GM04503 (cell line): ENCODE results near the gene RAB40C.

ENCODE experiments used
- DNase-seq: peaks from one replicate; pipeline ENCODE4 v3.0.0-alpha.2; 2012; ENCODE audit warnings: low read depth

The RAB40C gene

DNA sequence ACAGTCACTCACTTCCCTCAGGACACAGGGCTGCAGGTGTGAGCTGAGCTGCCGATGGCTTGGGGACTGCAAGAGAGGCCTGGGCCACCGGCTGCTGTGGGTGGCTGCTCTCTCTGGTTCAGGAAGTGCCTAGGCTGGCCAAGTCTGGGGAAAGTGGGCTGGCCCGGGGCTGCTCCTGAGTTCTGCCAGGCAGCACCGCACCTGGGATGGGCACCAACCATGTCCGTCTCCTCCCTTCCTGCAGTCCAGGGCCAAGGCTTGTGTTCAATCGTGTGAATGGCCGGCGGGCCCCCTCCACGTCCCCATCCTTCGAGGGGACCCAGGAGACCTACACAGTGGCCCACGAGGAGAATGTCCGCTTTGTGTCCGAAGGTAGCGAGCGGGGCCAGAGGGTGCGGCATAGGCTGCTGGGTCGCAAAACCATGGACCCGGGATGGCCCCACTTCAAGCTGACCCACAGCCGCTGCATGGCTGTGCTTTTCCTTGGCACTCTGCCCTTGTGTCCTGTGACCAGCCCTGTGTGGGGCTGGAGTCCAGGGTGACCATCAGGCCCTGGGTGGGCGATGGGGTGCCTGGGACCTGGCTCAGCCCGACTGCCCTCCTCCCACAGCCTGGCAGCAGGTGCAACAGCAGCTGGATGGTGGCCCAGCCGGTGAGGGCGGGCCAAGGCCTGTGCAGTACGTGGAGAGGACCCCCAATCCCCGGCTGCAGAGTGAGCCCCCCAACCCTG lies 57.5 kb downstream of the RAB40C start:
- DNase-seq: no peak

GRCh38 chr16:648071-648780 lies 58.4 kb downstream of the RAB40C start:
- no peak for DNase-seq

DNA sequence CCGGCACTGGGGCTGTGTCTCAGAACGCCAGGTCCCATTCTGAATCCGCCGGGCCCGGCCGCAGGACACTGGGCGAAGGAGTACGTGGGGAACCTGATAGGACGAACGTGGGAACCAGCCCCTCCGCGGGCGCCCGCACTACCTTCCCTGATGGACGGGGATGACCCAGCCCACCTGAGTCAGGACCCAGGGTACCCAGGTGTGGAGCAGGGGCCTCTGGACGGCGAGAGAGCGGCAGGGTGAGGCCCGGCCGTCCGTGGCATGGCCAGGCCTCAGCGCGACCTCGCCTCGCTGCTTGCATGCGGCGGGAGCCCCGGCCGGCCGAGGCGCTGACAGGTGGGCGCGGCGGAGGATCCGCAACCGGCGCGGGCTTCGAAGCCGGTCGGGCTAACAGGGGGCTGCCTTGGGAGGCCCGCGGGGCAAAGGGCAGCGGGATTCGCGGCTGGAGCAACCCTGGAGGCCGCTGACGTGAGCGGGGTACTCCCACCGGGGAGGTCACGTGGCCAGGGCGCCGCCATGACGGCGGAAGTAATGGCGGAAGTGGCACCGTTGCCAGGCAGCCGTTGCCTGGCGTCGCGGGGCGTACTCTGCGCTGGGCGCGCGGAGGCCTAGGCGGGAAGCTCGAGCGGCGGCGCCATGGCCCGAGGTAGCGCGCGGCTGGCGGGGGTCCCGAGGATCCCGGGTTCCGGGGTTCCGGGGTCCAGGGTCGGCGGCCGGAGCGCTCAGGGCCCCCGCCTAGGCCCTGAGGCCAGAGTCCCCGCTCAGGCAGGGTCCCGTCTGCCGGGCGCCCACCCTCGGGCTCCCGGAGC lies 59.1 kb downstream of the RAB40C start, which contains the start of gene WDR90:
WDR90 (plus strand) TSS at position 585 of the 809 bp plus-strand sequence; CDS start at position 637, 52 bp downstream.
- DNase-seq: no peak

DNA sequence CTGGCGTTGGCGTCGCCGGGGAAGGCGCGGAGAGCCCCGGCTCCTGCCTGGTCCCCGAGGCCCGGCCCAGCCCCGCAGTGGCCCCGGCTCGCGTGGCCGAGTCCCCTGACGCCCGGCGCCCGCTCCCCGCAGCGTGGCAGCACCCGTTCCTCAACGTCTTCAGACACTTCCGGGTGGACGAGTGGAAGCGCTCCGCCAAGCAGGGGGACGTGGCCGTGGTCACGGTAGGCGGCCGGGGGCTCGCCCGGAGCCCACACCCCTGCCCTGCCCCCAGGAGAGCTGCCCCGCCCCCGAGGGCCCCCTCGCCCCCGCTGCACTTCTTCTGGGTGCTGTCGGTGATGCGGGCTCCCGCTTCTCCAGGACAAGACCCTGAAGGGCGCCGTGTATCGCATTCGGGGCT lies 59.8 kb downstream of the RAB40C start:
- DNase-seq: no peak

DNA sequence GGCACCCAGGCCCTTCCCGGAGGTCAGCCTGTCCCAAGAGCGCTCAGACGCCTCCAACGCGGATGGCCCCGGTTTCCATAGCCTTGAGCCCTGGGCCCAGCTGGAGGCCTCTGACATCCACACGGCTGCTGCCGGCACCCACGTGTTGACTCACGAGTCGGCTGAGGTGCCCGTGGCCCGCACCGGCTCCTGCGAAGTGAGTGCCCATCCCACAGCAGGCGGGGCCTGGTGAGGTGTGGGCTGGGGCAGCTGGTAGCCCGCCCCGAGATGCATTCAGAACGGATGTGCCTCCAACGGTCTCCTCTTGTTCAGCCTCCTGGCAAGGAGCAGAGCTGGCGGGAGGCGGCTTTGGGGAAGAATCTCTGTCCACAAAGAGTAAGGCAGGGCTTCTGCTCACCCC lies 62.0 kb downstream of the RAB40C start:
- DNase-seq: no peak

- DNase-seq: no peak
Observed at GRCh38 chr16:652454-653305, 62.8 kb downstream of the RAB40C start.

- DNase-seq: no peak
Observed at GRCh38 chr16:654034-654433, 64.2 kb downstream of the RAB40C start.

DNA sequence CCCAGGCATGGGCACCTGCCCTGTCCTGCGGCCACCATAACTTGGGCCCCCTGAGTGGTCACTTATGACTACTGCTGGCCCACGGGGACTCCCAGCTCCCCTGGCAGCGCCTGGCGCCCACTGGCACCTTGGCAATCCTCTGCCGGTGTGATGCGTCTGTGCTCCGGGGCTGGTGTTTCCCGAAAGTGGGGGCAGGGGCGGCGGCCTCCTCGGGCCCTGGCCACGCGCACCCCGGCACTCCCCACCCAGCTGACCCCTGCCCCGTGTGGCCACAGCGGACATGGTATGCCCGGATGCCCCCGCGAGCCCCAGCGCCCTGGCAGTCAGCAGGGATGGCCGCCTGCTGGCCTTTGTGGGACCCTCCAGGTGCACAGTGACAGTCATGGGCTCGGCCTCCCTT lies 67.6 kb downstream of the RAB40C start:
- DNase-seq: no peak

DNA sequence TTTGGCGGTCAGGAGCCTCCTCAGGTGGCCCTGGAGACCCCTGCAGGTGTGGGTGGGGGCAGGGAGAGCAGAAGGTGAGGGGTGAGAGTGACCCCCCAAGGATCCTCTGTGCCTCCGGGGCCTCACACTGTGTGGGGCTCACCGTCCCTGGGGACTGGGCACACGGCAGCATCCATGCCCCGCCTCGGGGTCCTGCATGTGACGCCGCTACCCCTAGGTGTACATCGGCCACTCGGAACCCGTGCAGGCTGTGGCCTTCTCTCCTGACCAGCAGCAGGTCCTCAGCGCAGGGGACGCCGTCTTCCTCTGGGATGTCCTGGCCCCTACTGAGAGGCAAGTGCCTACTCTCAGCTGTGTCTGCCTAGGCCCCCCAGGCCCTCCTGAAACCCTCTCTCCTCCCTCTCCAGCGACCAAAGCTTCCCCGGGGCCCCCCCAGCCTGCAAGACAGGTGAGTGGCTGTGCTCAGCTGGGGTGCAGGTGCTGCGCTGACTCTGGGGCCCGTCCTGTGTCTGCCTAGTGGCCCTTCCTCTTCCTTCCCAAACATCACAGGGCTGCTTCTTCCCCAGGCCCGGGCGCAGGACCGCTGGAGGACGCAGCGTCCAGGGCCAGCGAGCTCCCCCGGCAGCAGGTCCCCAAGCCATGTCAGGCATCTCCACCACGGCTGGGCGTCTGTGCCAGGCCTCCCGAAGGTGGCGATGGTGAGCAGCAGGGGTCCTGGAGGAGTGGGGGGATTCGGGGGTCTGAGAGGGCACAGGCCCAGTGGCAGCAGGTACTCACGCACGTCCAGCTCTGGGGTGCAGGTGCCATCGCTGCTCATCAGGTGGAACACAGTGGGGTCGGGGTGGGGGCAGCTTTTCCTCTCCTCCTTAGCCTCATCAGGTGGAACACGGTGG lies 69.1 kb downstream of the RAB40C start:
- no peak for DNase-seq

GRCh38 chr16:659618-660017 lies 69.8 kb downstream of the RAB40C start:
- no peak for DNase-seq

GRCh38 chr16:660132-660458 lies 70.2 kb downstream of the RAB40C start:
- DNase-seq: no peak

- DNase-seq: no peak
Observed at GRCh38 chr16:660459-661183, 70.8 kb downstream of the RAB40C start.

DNA sequence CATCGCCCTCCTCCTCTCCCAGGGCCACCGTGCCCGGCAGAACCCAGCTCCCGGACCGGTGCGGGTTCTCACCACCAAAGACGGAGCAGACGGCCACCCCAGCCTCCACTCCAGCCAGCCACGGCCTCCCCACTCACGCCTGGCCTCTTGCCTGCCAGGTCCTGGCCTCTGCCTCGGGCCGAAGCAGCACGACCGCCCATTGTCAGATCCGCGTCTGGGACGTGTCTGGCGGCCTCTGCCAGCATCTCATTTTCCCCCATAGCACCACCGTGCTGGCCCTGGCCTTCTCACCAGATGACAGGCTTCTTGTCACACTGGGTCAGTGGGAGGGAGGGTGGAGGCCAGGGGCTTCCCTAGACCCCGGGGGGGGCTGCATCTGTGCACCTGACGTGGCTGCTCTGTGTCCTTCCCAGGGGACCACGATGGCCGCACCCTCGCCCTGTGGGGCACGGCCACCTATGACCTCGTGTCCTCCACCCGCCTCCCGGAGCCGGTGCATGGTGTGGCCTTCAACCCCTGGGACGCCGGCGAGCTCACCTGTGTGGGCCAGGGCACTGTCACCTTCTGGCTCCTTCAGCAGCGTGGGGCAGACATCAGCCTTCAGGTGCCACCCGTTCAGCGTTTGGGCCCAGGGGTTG lies 71.4 kb downstream of the RAB40C start:
- DNase-seq: no peak

GRCh38 chr16:662095-662494 lies 72.2 kb downstream of the RAB40C start:
- no peak for DNase-seq

- no peak for DNase-seq
Observed at GRCh38 chr16:662597-662996, 72.7 kb downstream of the RAB40C start.

- DNase-seq: no peak
Observed at GRCh38 chr16:666572-666971, 76.7 kb downstream of the RAB40C start.

GRCh38 chr16:667113-667779 lies 77.4 kb downstream of the RAB40C start:
- no peak for DNase-seq

GRCh38 chr16:667780-668518 lies 78.1 kb downstream of the RAB40C start, which contains the start of gene RHOT2:
RHOT2 (plus strand) TSS chr16:668132; CDS start chr16:668200, 68 bp downstream.
- no peak for DNase-seq
